Fibroblast of pulmonary artery (primary cell): Measurements from ENCODE around the gene ZNF286A.
"Not testable (repeated sequence)": the region's sequence is repeated elsewhere in the genome, so short reads cannot be mapped to it uniquely, and the experiment has no call there.

Experiments used
- DNase-seq: peaks from one replicate; pipeline ENCODE4 v3.0.0-alpha.2; 2010; ENCODE audit warnings: low read depth
- H3K4me3 ChIP-seq: replicated peaks from 2 replicates; pipeline ENCODE4 v1.5.1; 2011; ENCODE audit warnings: low read depth, mild to moderate bottlenecking, control low read depth, low read length, moderate library complexity
- TF ChIP-seq, protein P1 (sequence below): IDR thresholded peaks from 2 replicates; pipeline ENCODE4 v1.5.1; 2011; ENCODE audit warnings: mild to moderate bottlenecking, control low read depth, low read length, inconsistent platforms; ENCODE audit errors: missing control alignments

ZNF286A gene

DNA sequence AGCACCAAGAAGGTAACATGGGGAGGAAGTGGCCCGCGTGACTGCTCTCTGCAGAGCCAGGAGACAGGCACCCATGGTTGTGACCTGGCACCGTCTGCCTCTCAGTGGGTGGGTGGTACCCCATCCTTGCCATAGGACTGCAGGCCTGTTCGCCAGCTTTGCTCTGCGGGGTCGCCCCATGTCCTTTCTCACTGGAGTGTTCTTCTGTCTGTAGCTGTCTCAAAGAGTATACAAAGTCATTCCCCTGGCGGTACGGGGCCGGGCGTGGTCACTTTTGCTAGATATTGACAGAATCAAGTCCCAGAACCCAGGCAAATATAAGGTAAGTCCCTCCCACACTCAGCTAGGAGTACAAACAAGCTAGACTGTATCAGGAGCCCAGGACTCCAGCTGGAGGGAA, 38.5 kb downstream of the ZNF286A start:
- H3K4me3 ChIP-seq: no peak overlapping the region
- no peak for DNase-seq
- TF ChIP-seq, protein P1, sequence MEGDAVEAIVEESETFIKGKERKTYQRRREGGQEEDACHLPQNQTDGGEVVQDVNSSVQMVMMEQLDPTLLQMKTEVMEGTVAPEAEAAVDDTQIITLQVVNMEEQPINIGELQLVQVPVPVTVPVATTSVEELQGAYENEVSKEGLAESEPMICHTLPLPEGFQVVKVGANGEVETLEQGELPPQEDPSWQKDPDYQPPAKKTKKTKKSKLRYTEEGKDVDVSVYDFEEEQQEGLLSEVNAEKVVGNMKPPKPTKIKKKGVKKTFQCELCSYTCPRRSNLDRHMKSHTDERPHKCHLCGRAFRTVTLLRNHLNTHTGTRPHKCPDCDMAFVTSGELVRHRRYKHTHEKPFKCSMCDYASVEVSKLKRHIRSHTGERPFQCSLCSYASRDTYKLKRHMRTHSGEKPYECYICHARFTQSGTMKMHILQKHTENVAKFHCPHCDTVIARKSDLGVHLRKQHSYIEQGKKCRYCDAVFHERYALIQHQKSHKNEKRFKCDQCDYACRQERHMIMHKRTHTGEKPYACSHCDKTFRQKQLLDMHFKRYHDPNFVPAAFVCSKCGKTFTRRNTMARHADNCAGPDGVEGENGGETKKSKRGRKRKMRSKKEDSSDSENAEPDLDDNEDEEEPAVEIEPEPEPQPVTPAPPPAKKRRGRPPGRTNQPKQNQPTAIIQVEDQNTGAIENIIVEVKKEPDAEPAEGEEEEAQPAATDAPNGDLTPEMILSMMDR: no peak

DNA sequence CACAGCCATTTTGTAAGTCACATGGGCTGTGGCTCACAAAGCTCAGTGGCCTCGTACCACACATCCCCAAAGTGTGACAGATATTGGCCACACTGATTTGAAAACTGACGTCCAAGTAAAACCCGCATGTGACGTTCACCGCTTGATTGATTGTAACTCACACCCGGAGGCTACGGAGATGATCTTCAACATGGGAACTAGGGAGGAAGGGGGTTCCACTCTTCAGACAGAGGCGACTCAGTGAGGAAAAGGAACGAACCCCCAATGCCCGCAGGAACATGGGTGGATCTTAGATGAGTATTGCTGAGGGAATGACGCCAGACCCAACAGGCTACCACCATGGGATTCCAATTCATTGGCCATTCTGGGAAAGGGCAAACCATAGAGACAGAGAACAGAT, 39.7 kb downstream of the ZNF286A start:
- H3K4me3 ChIP-seq, DNase-seq: not testable (repeated sequence)

DNA sequence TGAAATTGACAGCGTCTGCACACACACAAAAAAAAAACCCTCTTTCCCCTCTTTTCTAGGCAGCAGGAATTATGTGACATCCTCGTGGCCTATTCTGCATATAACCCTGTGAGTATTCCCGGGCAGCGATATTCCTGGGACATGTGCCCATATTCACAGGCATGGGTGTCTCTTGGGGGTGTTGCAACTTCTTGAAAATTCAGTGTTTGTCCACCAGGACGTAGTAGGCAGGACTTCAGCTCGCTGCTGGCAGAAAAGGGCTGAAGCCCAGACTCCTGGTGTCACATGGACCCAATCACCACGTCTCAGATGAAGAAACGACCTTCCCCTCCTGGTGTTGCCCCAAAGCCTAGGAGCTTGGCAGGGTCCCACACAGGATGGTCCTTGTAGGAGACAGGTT, 40.5 kb downstream of the ZNF286A start:
- DNase-seq: peak; percentile 20
- H3K4me3 ChIP-seq: not testable (repeated sequence)

DNA sequence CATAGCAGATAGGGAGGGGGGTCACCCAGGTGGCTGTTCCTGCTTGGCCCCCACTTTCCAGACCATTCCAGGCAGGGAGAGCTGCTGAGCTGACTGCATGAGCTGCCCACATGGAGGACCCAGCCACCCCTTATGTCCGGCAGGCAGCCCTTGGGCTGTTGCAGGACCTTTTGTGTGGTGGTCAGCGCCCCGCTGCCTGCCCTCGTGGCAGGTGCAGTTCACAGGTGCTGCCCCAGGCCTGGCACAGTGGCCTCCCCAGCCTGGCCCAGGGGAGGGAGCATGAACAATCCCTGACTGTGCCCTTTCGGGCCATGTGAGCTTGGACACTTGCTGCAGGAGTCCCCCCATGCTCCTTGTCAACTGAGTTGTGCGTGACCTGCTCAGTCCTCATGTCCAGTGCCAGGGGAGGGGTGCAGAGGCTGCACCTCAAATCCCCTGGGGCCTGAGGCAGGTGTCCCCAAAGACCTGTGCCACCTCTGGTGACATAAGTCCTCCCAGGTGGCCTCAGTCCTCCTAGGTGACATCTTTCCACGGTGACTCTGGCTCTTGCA, 41.1 kb downstream of the ZNF286A start:
- TF ChIP-seq, protein P1: no peak
- H3K4me3 ChIP-seq: no peak overlapping the region
- no peak for DNase-seq

DNA sequence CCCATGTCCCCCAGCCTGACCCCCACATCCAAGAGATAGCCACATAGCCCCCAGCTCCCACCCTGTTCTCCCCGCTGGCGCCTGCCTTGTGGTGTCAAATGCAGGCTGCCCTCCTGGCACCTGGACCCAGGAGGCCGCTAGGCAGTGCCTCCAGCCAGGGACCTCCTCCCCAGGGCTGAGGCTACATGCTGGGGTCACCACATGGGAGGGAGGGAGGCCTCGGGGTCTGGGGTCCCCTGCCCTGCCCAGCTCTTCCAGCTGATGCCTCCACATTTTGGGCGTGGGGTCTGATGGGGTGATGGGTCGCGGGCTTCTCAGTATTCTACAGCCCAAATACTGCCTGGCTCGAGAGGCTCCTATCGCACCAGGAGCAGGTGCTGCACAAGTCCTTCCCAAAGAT, 42.1 kb downstream of the ZNF286A start:
- TF ChIP-seq, protein P1: no peak
- no peak overlapping the region for H3K4me3 ChIP-seq
- DNase-seq: no peak

DNA sequence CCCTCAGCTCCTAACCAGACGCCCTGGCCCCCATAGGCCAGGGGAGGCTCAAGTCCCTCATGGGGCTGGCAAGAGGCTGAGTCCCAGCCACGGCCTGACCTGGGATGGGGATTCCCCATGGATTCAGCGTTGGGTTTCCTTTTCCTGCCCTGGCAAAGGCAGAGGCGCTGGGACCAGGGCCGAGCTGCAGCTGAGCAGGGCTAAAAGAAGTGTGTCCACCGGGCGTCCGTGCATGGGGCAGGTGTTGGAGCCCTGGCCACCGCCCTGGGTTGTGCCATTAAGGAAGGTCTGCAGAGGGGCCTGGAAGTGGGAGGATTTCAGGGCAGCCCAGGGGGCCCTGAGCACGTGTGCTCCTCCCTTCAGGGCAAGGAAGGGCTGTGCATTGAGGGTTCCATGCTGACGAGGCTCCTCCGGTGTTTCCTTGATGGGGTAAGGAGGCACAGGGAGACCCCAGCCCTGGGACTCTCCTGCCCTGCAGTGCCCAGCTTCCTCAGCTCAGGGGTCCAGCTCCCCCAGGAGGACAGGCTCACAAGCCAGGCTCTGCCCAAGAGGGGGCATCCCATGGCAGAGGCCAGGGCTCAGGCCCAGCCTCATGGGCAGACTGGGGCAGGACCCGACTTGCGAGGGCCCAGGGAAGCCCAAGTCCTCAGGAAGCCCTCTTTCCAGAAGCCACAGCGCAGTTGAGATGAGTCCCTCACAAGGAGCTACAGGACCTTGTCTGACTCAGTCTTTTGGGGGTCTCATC, 42.7 kb downstream of the ZNF286A start:
- no peak for DNase-seq
- no peak overlapping the region for H3K4me3 ChIP-seq
- TF ChIP-seq, protein P1: no peak

DNA sequence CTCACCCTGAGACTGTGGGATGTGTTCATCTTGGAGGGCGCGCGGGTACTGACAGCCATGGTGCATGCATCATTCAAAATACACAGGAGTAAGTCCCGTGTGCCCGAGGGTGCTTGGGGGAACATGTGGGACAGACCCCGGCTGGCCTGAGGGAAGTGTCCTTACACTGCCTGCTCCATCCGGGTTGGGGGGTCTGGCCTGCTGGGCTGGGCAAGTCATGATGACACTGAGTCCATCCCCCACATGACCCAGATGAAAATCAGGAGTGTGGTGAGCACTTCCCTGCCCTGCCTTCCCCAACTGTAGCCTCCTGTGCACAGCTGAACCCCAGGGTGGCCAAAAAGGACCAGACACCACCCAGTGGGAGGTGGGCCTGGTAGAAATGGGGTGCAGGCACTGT, 43.4 kb downstream of the ZNF286A start:
- no peak for DNase-seq
- H3K4me3 ChIP-seq: no peak overlapping the region
- TF ChIP-seq, protein P1: no peak

DNA sequence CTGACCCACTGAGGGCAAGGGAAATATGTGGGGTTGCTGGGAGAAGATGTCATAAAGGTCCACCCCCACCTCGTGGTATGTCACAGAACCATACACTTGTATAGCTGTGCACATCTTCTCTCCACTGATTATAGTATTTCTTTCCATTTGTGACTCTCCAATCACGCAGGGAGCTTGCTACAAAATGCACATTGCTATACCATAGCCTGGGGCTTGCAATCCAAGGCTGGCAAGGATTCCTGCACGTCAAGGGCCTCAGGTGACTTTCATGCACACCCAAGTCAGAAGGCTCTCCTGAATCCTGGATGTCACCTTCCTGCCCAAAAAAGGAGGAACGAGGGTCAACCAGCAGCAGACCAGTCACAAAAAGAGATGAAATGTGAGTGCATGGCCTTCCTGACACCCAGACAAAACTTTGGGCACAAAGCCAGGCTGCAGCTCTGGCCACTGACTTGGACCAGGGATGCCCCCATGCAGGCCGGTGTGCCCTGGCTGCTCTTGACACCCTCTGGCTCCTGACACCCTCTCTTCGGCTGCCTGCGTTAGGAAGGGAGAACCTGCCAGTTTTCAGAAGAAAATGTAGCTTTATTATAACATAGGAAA, 44.6 kb downstream of the ZNF286A start:
- no peak for DNase-seq
- TF ChIP-seq, protein P1: no peak
- H3K4me3 ChIP-seq: no peak overlapping the region
